Breast epithelium (tissue), 4 donors: Measurements from ENCODE around the gene ZNF367. TPM values are rescaled to one million over a fixed set of nuclear protein-coding genes. Genes with fewer than 3 reads are reported as not detected.

Experiments
- DNase-seq, 2 donors: peaks; one replicate each; pipeline ENCODE4 v3.0.0-alpha.2; 2019; ENCODE audit warnings: low spot score in 2 of 2
- H3K27ac ChIP-seq, 2 donors: fragments of 200-600 bp; sonication (generic) in 1 of 2; one replicate each; pipeline ENCODE4 v1.5.1; 2016 to 2019; ENCODE audit warnings: mild to moderate bottlenecking in 1 of 2
- H3K27me3 ChIP-seq, 2 donors: fragments of 200-600 bp; sonication (generic) in 1 of 2; one replicate each; pipeline versions ENCODE4 v1.5.1 to v1.6.0; 2017 to 2019; ENCODE audit warnings: control low read depth in 1 of 2, mild to moderate bottlenecking in 1 of 2
- H3K36me3 ChIP-seq: fragments of 200-600 bp; one replicate; pipeline ENCODE4 v1.5.1; 2019
- H3K4me1 ChIP-seq, 2 donors: fragments of 200-600 bp; sonication (generic); one replicate each; pipeline ENCODE4 v1.5.1; 2016 to 2019; ENCODE audit warnings: control low read depth in 1 of 2
- H3K4me3 ChIP-seq, 3 donors: fragments of 200-600 bp; sonication (generic); 1 replicate in 2 of 3; 2 replicates in 1 of 3; pipeline ENCODE4 v1.5.1; 2016 to 2019; ENCODE audit warnings: mild to moderate bottlenecking in 3 of 3, moderate library complexity in 2 of 3
- H3K9me3 ChIP-seq, 2 donors: fragments of 200-600 bp; sonication (generic) in 1 of 2; one replicate each; pipeline ENCODE4 v1.5.1; 2016 to 2019; ENCODE audit warnings: control low read depth in 1 of 2
- CTCF ChIP-seq, 3 donors: fragments of 450-650 bp; IDR thresholded peaks; one replicate each; pipeline ENCODE4 v1.5.1; 2016 to 2017; ENCODE audit warnings: antibody characterized with exemption in 3 of 3, mild to moderate bottlenecking in 3 of 3, moderate library complexity in 3 of 3
- POLR2A ChIP-seq: fragments of 450-650 bp; IDR thresholded peaks from one replicate; pipeline ENCODE4 v1.6.1; 2016; ENCODE audit warnings: antibody characterized with exemption, mild to moderate bottlenecking, moderate library complexity
- POLR2AphosphoS5 ChIP-seq, 3 donors: sonication (generic); formaldehyde crosslinking; IDR thresholded peaks; one replicate each; pipeline ENCODE4 v1.6.1; 2017; ENCODE audit warnings: antibody characterized with exemption in 3 of 3
- intact Hi-C: fragments of 100-400 bp; cut with DNase I; formaldehyde crosslinking; loops from one replicate; pipeline ENCODE4 v1.15.1; 2023; ENCODE audit warnings: low total_unique reads
- total RNA-seq, 3 donors: library from RNA; depleted of rRNA; stranded (reverse); fragments of >200 nt; gene quantifications; one replicate each; pipeline ENCODE4 v1.1.0, GENCODE V29; 2016

The ZNF367 gene
- total RNA-seq, 3 donors from 2014 or later = 0.98 to 1.8 (median 1.2) TPM

DNA sequence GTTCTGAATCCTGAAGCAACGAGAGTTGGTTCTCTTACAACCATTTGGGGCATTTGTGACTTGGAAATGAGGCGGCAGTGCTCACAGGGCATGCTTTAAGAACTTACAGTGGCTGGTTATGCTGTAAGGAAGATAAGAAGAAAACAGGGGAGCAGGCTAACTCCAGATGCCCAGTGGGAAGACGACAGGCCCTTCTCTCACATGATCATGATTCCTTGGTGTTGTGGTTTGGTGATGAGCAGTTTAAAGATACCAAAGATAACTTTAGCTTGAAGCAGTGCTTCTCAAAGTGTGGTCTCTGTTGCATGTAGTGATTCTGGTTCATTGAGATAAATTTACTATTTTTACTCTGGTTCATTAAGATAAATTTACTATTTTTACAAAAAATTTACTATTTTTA, 29.2 kb upstream of the ZNF367 start:
- no peak overlapping the region for H3K27ac ChIP-seq
- DNase-seq = no peak
- no peaks in the 10 kb centered on the region for H3K36me3 ChIP-seq
- no peak for TF ChIP-seq POLR2A
- no peak for TF ChIP-seq POLR2AphosphoS5 (IDR thresholded peaks at IDR 0.05)
- no peak for TF ChIP-seq CTCF (IDR thresholded peaks at IDR 0.05)
- H3K4me1 ChIP-seq = no peaks in the 10 kb centered on the region
- intact Hi-C loops = no loop called here
- no peaks in the 10 kb centered on the region for H3K9me3 ChIP-seq
- no peaks in the 10 kb centered on the region for H3K27me3 ChIP-seq
- no peak overlapping the region for H3K4me3 ChIP-seq

- intact Hi-C loops = no loop called here
- no peak for DNase-seq
- Histone ChIP-seq H3K4me3 (no peak overlapping the region), H3K9me3 (no peaks in the 10 kb centered on the region), H3K27ac (no peak overlapping the region), H3K27me3 (no peaks in the 10 kb centered on the region), H3K36me3 (no peaks in the 10 kb centered on the region), H3K4me1 (no peaks in the 10 kb centered on the region)
- TF ChIP-seq POLR2A (no peak), POLR2AphosphoS5 (IDR thresholded peaks at IDR 0.05) (no peak)
These were observed 24.3 kb upstream of the ZNF367 start for GRCh38 chr9:96442491-96442890.

DNA sequence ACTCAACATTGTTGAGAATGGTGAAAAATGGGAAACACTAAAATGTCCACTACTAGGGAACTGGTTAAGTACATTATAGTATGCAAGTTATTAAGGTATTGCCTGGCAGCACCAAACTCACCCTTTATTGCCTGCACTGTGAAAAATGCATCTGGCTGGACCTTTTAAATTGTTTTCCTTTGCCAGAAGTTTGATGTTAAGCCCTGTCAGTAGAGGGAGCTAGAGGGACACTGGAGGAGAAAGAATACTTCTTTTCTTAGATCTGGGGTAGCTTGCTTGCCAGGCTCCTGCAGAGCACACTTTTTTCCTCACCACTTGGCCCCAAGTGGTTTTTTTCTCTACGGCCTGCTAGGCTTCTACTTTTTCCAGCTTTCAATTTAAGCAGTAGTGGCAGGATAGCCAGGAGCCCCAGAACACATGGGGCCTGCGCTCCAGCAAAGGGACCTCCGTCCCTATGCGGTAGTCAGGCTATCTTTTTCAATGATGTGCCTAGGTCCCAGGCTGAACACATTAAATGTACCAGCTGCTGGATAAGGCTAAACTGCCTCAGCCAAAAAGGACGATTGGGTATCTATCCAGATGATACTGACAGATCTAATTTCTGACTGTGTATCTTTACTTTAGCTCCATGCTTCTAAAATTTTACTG, 23.8 kb upstream of the ZNF367 start:
- Histone ChIP-seq H3K36me3 (no peaks in the 10 kb centered on the region), H3K4me3 (no peak overlapping the region), H3K27ac (no peak overlapping the region), H3K27me3 (no peaks in the 10 kb centered on the region), H3K9me3 (no peaks in the 10 kb centered on the region), H3K4me1 (no peaks in the 10 kb centered on the region)
- intact Hi-C loops = no loop called here
- DNase-seq = no peak
- no peak for TF ChIP-seq POLR2A
- TF ChIP-seq POLR2AphosphoS5 (IDR thresholded peaks at IDR 0.05) = no peak
- TF ChIP-seq CTCF (IDR thresholded peaks at IDR 0.05) = peak in 1 of 3 donors; percentile 18

- H3K4me3 ChIP-seq = no peak overlapping the region
- intact Hi-C loops = no loop called here
- no peaks in the 10 kb centered on the region for H3K9me3 ChIP-seq
- TF ChIP-seq POLR2A (no peak), POLR2AphosphoS5 (IDR thresholded peaks at IDR 0.05) (no peak), CTCF (IDR thresholded peaks at IDR 0.05) (no peak)
- no peaks in the 10 kb centered on the region for H3K4me1 ChIP-seq
- no peak overlapping the region for H3K27ac ChIP-seq
- no peak for DNase-seq
- no peaks in the 10 kb centered on the region for H3K27me3 ChIP-seq
- no peaks in the 10 kb centered on the region for H3K36me3 ChIP-seq
These were observed 22.6 kb upstream of the ZNF367 start for GRCh38 chr9:96440671-96441199.

- TF ChIP-seq POLR2A (no peak), POLR2AphosphoS5 (IDR thresholded peaks at IDR 0.05) (no peak), CTCF (IDR thresholded peaks at IDR 0.05) (no peak)
- no peaks in the 10 kb centered on the region for H3K27me3 ChIP-seq
- H3K9me3 ChIP-seq = no peaks in the 10 kb centered on the region
- H3K27ac ChIP-seq = no peak overlapping the region
- DNase-seq = no peak
- H3K4me1 ChIP-seq = no peaks in the 10 kb centered on the region
- H3K4me3 ChIP-seq = no peak overlapping the region
- H3K36me3 ChIP-seq = no peaks in the 10 kb centered on the region
- intact Hi-C loops = no loop called here
These were observed 19.3 kb upstream of the ZNF367 start for GRCh38 chr9:96437454-96437853.
